KOPT-K1 (cell line): ENCODE results near the gene MAD1L1.
"Not testable (repeated sequence)": the region's sequence is repeated elsewhere in the genome, so short reads cannot be mapped to it uniquely, and the experiment has no call there.

Experiments used
- H3K27ac ChIP-seq: fragments of 200-600 bp; sonication (generic); 2 replicates; pipeline ENCODE4 v1.5.1; 2016; ENCODE audit warnings: antibody characterized with exemption, mild to moderate bottlenecking, low read depth, low read length; ENCODE audit not compliant: poor library complexity, severe bottlenecking
- H3K36me3 ChIP-seq: fragments of 200-600 bp; sonication (generic); 2 replicates; pipeline ENCODE4 v1.5.1; 2017; ENCODE audit warnings: antibody characterized with exemption, mild to moderate bottlenecking, low read length, moderate library complexity; ENCODE audit not compliant: insufficient read depth
- H3K9me3 ChIP-seq: fragments of 200-600 bp; sonication (generic); 2 replicates; pipeline ENCODE4 v1.5.1; 2017; ENCODE audit warnings: antibody characterized with exemption, low read length, mild to moderate bottlenecking; ENCODE audit not compliant: insufficient read depth, poor library complexity, severe bottlenecking

The MAD1L1 gene

DNA sequence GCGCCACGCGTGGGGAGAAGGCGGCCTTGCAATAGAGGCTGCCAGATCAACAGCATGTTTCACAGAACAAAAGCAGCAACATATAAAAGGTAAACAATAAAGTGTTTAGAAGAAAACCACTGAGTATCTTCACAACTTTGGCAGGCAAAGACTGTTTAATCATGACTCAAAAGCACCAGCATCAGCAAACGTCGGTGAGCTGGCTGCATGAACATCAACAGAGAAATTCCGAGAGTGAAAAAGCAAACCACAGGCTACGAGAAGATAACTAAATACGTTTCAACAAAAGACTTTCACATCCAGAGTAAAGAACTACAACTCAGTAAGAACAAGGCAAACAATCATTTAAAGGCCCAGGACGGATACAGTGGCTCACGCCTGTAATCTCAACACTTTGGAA lies 172.0 kb downstream of the MAD1L1 start:
- Histone ChIP-seq H3K27ac (no peak overlapping the region), H3K36me3 (peaks cover 66% of the 10 kb centered on the region), H3K9me3 (peaks cover 22% of the 10 kb centered on the region)

DNA sequence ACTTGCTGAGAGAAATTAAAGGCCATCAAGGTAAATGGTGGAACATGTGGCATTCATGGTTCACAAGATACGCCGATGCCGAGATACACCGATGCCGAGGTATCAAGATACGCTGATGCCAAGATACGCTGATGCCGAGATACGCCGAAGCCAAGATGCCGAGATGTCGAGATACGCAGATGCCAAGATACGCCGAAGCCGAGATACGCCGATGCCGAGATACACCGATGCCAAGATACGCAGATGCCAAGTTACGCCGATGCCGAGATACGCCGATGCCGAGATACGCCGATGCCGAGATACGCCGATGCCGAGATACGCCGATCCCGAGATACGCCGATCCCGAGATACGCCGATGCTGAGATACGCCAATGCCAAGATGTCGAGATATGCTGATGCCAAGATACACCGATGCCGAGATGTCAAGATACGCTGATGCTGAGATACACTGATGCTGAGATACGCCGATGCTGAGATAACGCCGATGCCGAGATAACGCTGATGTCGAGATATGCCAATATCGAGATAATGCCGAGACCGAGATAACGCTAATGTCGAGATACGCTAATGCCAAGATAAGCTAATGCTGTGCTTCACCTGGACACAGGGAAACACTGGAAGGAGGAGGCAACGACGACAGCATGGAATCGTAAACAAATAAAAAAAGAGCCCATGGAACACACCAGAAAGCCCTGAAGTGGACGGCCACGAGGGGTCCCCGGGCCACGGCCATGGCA lies 172.6 kb downstream of the MAD1L1 start:
- peaks cover 22% of the 10 kb centered on the region for H3K9me3 ChIP-seq
- H3K27ac ChIP-seq: no peak overlapping the region
- peaks cover 69% of the 10 kb centered on the region for H3K36me3 ChIP-seq

DNA sequence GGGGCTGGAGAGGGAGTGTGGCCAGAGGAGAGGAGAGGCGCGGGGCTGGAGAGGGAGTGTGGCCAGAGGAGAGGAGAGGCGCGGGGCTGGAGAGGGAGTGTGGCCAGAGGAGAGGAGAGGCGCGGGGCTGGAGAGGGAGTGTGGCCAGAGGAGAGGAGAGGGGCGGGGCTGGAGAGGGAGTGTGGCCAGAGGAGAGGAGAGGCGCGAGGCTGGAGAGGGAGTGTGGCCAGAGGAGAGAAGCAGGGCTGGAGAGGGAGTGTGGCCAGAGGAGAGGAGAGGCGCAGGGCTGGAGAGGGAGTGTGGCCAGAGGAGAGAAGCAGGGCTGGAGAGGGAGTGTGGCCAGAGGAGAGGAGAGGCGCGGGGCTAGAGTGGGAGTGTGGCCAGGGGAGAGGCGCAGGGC lies 174.5 kb downstream of the MAD1L1 start:
- H3K27ac ChIP-seq: not testable (repeated sequence)
- H3K9me3 ChIP-seq: peaks cover 22% of the 10 kb centered on the region
- peaks cover 70% of the 10 kb centered on the region for H3K36me3 ChIP-seq

DNA sequence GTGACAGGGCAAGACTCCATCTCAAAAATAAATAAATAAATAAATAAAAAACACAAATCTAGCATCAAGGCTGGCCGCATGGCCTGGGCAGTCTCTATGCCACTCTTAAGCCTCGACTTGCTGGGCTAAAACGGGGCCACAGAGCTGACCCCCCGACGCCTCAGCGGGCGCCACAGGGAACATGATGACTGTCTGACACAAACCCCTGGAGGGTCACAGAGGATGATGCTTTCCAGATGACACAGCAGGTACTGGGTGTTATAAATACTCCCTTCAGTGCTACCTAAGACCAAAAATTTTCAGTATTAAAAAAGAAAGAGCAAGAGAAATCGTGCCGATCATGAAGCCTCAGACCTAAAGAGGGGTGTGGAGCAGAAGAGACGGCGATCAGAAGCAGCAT lies 176.8 kb downstream of the MAD1L1 start:
- Histone ChIP-seq H3K27ac (peak overlapping the region; percentile 13), H3K9me3 (peaks cover 16% of the 10 kb centered on the region), H3K36me3 (peaks cover 61% of the 10 kb centered on the region)

DNA sequence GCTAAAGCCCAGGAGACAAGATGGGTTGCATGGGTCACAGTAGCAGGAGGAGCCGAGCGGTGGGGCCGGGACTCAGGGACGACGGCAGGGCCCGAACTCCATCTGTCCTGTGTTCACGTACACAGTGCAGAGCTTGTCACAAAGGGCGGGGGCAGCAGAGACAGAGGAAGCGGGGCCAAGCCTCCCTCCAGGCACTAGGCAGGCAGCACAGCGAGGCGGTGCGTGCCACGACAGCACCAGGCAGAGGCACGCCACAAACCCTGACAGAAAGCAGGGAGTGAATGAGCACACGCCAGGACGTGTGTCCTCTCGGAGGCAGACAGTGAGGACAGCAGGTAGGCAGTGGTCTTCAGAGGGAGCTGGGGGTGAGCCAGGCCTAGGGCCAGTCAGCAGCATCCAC lies 177.8 kb downstream of the MAD1L1 start:
- Histone ChIP-seq H3K36me3 (peaks cover 55% of the 10 kb centered on the region), H3K27ac (no peak overlapping the region), H3K9me3 (peaks cover 5% of the 10 kb centered on the region)

DNA sequence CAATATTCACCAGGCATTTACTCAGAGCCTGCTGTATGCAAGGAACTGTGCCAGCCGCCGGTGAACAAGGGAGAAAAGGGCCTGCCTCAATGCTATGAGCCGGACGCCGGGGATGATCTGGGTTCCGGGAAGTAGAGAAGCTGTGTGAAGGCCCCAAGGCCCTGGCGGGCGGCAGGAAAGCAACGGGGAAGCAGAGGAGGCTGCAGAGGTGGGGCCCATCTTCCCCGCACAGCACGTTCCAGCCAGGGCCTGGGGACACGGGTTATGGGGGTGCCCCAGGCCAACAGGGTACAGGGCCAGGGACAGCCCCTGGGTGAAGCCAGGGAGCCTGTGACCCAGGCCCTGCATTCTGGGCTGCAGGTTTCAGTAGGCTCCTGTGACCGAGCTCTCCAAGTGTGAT lies 179.3 kb downstream of the MAD1L1 start:
- no peak overlapping the region for H3K27ac ChIP-seq
- peaks cover 47% of the 10 kb centered on the region for H3K36me3 ChIP-seq
- H3K9me3 ChIP-seq: no peaks in the 10 kb centered on the region

DNA sequence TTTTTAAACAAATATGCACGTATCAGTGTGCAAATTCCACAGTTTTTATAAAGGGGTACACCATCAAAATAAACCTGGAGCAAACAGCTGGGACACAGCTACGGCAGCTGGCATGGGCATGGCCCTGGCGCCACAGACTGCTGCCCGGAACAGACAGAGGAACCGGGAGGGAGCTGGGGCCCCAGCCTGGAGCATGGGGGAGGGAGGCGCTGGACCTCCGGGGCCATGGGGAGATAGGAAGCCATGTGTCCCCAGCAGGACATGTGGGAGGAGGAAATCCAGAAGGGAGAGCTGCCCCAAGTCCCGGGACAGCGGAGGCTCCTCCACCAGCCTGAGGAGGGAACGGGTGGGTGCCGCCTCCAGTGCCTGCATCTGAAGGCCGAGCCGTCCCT lies 180.1 kb downstream of the MAD1L1 start:
- Histone ChIP-seq H3K27ac (no peak overlapping the region), H3K9me3 (no peaks in the 10 kb centered on the region), H3K36me3 (peaks cover 47% of the 10 kb centered on the region)

DNA sequence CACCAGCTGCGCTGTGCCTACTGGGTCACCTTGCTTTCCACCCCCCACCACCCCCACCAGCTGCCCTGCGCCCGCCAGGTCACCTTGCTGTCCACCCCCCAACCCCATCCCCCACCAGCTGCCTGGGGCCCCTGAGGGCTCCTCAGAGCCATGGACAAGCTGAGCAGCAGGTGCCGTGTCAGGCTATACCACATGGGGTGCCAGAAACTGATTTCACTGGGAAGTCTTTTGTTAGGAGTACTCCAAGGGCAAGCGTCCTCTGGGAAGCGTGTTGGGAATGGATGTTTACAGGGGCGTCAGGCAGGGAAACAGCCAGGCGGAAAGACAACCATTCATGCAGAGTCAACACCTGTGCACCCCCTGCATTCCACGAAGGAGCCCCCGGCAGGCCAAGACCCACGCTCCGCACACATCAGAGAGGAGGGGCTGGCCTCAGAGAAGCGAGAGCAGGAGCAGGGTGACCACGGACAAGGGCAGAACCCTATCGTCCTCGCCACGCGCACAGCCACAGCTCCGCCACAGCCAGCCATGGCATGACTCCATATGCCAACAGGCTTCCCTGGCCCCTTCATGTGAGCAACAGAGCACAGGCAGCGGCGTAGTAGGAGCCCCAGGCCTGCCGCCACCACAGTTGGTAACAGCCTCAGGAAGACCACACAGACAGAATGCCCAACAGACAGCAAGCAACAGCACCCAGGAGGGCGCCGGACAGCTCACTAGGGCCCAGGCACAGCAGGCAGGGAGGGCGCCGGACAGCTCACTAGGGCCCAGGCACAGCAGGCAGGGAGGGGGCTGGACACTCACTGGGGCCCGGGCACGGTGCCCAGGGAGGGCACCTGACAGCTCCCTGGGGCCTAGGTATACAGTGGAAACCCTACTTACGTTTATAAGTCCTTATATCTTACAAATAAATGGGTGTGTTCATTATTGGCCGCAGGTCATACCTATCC lies 180.8 kb downstream of the MAD1L1 start:
- Histone ChIP-seq H3K27ac (no peak overlapping the region), H3K36me3 (peaks cover 40% of the 10 kb centered on the region), H3K9me3 (no peaks in the 10 kb centered on the region)

GRCh38 chr7:2050511-2050866 lies 182.3 kb downstream of the MAD1L1 start:
- H3K9me3 ChIP-seq: no peaks in the 10 kb centered on the region
- H3K36me3 ChIP-seq: peaks cover 38% of the 10 kb centered on the region
- peak overlapping the region; percentile 11 for H3K27ac ChIP-seq

DNA sequence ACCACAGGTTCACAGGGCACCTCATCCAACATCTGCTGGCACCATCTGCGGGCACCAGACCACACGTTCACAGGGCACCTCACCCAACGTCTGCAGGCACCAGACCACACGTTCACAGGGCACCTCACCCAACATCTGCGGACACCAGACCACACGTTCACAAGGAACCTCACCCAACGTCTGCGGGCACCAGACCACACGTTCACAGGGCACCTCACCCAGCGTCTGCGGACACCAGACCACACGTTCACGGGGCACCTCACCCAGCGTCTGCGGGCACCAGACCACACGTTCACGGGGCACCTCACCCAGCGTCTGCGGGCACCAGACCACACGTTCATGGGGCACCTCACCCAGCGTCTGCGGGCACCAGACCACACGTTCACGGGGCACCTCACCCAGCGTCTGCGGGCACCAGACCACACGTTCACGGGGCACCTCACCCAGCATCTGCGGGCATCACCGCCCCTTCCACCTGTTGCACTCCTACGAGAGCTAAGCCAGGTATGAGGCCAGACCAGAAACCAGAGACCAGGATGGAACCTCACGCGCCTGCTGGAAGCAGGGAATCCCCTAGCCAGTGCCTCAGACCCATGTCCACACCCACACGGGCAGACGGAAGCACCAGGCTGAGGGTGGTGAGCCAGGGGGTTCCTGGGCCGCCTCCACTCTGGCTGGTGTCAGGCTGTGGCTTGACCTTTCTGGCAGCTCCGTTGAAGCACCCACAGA lies 182.8 kb downstream of the MAD1L1 start:
- Histone ChIP-seq H3K36me3 (peaks cover 33% of the 10 kb centered on the region), H3K27ac (no peak overlapping the region), H3K9me3 (no peaks in the 10 kb centered on the region)

DNA sequence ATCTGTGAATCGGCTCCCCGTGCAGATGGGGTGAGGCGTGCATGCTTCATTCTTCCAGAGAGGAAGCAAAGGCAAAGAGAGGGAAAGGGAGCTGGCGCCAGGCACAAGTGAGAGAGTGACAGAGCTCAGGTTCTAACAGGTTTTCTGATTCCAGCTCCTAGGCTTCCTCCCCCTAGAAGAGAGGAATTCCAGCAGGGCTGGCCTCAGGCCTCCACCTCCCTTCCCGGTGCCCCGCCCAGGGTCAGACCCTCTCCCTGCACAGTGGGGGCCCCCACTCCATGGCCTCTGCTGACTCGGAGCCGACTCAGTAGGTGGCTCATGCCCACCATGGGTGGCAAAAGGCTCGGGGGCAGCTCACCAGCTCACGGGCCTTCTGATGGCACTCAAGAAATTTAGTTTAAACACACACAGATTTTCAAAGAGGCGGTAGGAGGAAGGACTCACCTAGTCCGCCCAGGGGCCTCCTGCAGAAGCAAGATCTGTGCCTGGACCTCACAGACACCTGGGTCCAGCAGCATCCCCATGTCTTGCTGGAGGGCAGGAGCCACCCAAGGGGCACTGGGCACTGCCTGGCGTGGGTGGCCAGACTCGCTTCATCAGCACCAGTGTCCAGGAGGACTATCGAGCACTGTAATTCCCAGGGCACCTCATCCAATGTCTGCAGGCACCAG lies 183.5 kb downstream of the MAD1L1 start:
- Histone ChIP-seq H3K36me3 (peaks cover 31% of the 10 kb centered on the region), H3K27ac (no peak overlapping the region), H3K9me3 (no peaks in the 10 kb centered on the region)

DNA sequence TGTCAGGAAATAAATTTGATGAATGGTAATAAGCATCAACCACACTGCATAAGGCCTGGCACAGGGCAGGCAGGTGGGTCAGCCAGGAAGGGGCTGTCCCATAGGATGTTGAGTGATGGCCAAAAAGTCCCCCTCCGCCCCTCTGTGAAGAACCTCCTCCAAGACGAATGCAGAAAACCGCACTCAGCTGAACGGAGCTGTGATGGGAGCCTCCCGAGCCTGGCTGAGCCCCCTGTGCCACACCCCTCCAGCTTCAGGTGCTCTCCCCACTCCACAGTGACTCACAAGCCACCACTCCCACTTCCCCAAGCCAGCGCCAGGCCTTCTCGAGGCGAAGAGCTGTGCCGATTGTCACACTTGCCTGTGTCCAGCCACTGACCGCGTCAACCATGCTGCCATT lies 184.2 kb downstream of the MAD1L1 start:
- H3K27ac ChIP-seq: no peak overlapping the region
- H3K9me3 ChIP-seq: no peaks in the 10 kb centered on the region
- peaks cover 31% of the 10 kb centered on the region for H3K36me3 ChIP-seq

DNA sequence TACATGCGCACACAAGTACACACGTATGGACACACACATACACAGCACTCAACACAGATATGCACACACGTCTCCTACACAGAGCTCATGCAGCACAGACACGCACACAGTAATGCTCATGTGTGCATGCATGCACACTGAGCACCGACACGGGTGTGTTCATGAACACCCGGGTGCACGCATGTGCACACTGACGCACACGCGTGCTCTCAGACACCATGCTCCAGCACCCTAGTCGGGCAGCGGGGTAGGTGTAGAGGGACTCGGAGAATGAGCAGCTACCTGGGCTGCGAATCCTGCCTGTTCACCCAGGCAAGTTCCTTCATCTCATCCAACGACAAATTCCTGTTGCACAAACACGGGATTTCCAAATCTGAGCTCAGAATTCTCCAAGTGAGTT lies 184.7 kb downstream of the MAD1L1 start:
- no peaks in the 10 kb centered on the region for H3K9me3 ChIP-seq
- H3K27ac ChIP-seq: no peak overlapping the region
- peaks cover 31% of the 10 kb centered on the region for H3K36me3 ChIP-seq

- peaks cover 6% of the 10 kb centered on the region for H3K9me3 ChIP-seq
- H3K36me3 ChIP-seq: peaks cover 35% of the 10 kb centered on the region
- no peak overlapping the region for H3K27ac ChIP-seq
These were observed 185.9 kb downstream of the MAD1L1 start for GRCh38 chr7:2046581-2047565.
